ENCODE results near the gene MFSD6. TPM values are rescaled to one million over a fixed set of nuclear protein-coding genes. Genes with fewer than 3 reads are reported as not detected.
"Not testable (repeated sequence)": the region's sequence is repeated elsewhere in the genome, so short reads cannot be mapped to it uniquely, and the experiment has no call there.

MFSD6 gene
- total RNA-seq, 2 donors from 2014 or later: 18.8 to 37.5 TPM

GRCh38 chr2:190418727-190419126 lies 10.6 kb downstream of the MFSD6 start:
- Mint-ChIP-seq H3K27ac (peak overlapping the region in 1 of 2 donors; percentile 74), H3K9me3 (no peaks in the 10 kb centered on the region), H3K36me3 (peaks cover 5 to 23% of the 10 kb centered on the region in 2 donors)
- ATAC-seq: no peak
- DNase-seq (ENCODE audit: low spot score in 2 of 2): no peak

DNA sequence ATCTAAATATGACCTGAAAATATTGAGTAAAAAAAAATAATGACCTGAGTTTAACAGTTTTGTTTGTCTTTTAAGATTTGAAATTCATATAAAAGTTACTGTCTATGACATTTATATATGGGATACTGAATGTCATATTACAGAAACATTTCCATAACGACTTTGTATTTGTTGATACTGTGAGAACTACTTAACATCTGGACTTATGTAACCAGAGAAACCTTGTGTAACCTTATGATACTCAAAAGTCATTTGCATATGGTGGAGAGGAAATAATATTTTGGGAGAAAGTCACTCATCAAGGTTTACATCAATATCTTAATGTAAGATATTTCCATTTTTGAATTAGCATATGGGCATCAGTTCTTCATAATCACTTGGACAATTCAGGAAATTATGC lies 12.6 kb downstream of the MFSD6 start:
- peaks cover 5 to 30% of the 10 kb centered on the region in 2 donors for H3K36me3 Mint-ChIP-seq
- ATAC-seq (no peak), DNase-seq (ENCODE audit: low spot score in 2 of 2) (no peak)
- no peak overlapping the region for H3K27ac Mint-ChIP-seq
- H3K9me3 Mint-ChIP-seq: no peaks in the 10 kb centered on the region

GRCh38 chr2:190425221-190425866 lies 17.2 kb downstream of the MFSD6 start:
- peaks cover 15 to 38% of the 10 kb centered on the region in 2 donors for H3K36me3 Mint-ChIP-seq
- peaks cover 3 to 4% of the 10 kb centered on the region in 2 donors for H3K9me3 Mint-ChIP-seq
- peak overlapping the region in 1 of 2 donors; percentile 71 for H3K27ac Mint-ChIP-seq
- no peak for DNase-seq (ENCODE audit: low spot score in 2 of 2)
- ATAC-seq: no peak

GRCh38 chr2:190425883-190426658 lies 17.9 kb downstream of the MFSD6 start:
- Mint-ChIP-seq H3K27ac (peak overlapping the region in 1 of 2 donors; percentile 71), H3K36me3 (peaks cover 15 to 38% of the 10 kb centered on the region in 2 donors), H3K9me3 (peaks cover 3 to 4% of the 10 kb centered on the region in 2 donors)
- no peak for DNase-seq (ENCODE audit: low spot score in 2 of 2)
- ATAC-seq: no peak

DNA sequence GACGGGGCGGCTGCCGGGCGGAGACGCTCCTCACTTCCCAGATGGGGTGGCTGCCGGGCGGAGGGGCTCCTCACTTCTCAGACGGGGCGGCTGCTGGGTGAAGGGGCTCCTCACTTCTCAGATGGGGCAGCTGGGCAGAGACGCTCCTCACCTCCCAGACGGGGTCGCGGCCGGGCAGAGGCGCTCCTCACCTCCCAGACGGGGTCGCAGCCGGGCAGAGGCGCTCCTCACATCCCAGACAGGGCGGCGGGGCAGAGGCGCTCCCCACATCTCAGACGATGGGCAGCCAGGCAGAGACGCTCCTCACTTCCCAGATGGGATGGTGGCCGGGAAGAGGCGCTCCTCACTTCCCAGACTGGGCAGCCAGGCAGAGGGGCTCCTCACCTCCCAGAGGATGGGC lies 22.7 kb downstream of the MFSD6 start:
- not testable (repeated sequence) for ATAC-seq; DNase-seq (ENCODE audit: low spot score in 2 of 2); H3K27ac Mint-ChIP-seq; H3K9me3 Mint-ChIP-seq
- peaks cover 15 to 42% of the 10 kb centered on the region in 2 donors for H3K36me3 Mint-ChIP-seq

- DNase-seq (ENCODE audit: low spot score in 2 of 2) (no peak), ATAC-seq (peak; percentile 33 to 67)
- peaks cover 18 to 42% of the 10 kb centered on the region in 2 donors for H3K36me3 Mint-ChIP-seq
- peaks cover 3 to 4% of the 10 kb centered on the region in 2 donors for H3K9me3 Mint-ChIP-seq
- H3K27ac Mint-ChIP-seq: peak overlapping the region in 1 of 2 donors; percentile 58
Measured at GRCh38 chr2:190431907-190432306, 23.8 kb downstream of the MFSD6 start.

DNA sequence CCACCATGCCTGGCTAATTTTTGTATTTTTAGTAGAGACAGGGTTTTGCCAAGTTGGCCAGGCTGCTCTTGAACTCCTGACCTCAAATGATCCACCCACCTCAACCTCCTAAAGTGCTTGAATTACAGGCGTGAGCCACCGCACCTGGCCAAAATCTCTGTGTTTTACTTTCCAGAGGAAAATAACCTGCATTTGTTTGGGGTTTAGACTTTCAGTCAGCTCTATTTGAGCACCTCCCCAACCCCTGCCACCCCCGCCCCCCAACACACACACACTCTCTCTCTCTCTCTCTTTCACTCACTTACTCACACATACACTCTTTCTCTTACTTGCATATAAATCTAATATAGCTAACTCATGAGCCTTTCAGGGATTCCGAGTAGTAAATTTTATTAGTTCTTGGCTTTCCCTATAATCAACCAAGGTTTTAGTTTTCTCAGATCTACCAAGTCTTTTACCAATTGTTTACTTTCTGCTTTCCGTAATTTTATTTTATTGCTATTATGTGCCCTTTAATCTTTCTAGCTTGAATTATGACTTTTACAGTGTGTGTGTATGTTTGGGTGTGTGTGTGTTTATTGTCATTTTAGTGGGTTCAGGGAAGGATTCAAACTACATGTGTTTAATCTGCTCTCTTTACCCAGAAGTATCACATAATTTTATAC lies 24.5 kb downstream of the MFSD6 start:
- H3K36me3 Mint-ChIP-seq: peaks cover 17 to 42% of the 10 kb centered on the region in 2 donors
- peak in 1 of 2 donors; percentile 28 for ATAC-seq
- peaks cover 3 to 4% of the 10 kb centered on the region in 2 donors for H3K9me3 Mint-ChIP-seq
- DNase-seq (ENCODE audit: low spot score in 2 of 2): no peak
- H3K27ac Mint-ChIP-seq: peak overlapping the region in 1 of 2 donors; percentile 3

GRCh38 chr2:190435031-190435670 lies 27.0 kb downstream of the MFSD6 start:
- DNase-seq (ENCODE audit: low spot score in 2 of 2): no peak
- Mint-ChIP-seq H3K9me3 (no peaks in the 10 kb centered on the region), H3K36me3 (peaks cover 17 to 51% of the 10 kb centered on the region in 2 donors), H3K27ac (peak overlapping the region in 1 of 2 donors; percentile 62)
- no peak for ATAC-seq

DNA sequence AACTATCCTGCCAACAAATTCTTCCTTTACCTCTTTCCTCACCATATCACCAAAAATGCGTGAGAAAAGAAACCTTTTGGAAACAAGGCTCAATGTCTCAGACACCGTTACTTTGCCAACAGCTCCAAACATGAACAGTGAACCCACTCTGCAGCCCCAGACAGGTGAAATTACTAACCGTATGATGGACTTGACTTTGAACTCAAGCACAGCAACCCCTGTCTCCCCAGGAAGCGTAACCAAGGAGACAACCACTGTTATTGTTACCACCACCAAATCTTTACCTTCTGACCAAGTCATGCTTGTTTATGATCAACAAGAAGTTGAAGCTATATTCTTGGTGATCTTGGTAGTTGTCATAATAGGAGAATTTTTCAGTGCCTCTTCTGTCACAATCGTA lies 28.4 kb downstream of the MFSD6 start:
- no peak overlapping the region for H3K27ac Mint-ChIP-seq
- ATAC-seq: peak in 1 of 2 donors; percentile 69
- no peak for DNase-seq (ENCODE audit: low spot score in 2 of 2)
- H3K36me3 Mint-ChIP-seq: peaks cover 17 to 49% of the 10 kb centered on the region in 2 donors
- H3K9me3 Mint-ChIP-seq: no peaks in the 10 kb centered on the region

DNA sequence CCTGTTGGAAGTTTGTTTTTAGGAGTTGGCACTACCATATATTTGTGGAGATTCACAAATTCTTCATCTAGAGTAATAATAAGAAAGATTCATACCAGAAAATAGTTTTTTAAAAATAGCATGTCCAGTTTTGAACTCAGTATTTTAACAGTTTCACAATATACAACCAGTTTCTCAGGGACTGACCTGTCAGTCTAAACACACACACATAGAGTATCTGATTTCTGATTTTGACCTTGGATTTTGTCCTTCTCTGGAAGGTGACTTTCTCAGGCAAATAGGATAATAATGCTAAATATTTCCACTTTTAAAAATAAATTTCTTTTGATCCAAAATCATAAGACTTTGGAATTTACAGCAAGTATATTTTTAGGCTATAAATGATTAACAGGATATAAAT lies 32.0 kb downstream of the MFSD6 start:
- peaks cover 17 to 53% of the 10 kb centered on the region in 2 donors for H3K36me3 Mint-ChIP-seq
- no peaks in the 10 kb centered on the region for H3K9me3 Mint-ChIP-seq
- H3K27ac Mint-ChIP-seq: no peak overlapping the region
- ATAC-seq (no peak), DNase-seq (ENCODE audit: low spot score in 2 of 2) (no peak)

GRCh38 chr2:190441564-190441963 lies 33.4 kb downstream of the MFSD6 start:
- peak overlapping the region; percentile 24 to 75 for H3K27ac Mint-ChIP-seq
- H3K9me3 Mint-ChIP-seq: no peaks in the 10 kb centered on the region
- no peak for ATAC-seq
- no peak for DNase-seq (ENCODE audit: low spot score in 2 of 2)
- peaks cover 6 to 45% of the 10 kb centered on the region in 2 donors for H3K36me3 Mint-ChIP-seq

- ATAC-seq: no peak
- no peak overlapping the region for H3K27ac Mint-ChIP-seq
- DNase-seq (ENCODE audit: low spot score in 2 of 2): no peak
- H3K36me3 Mint-ChIP-seq: peaks cover 0 to 32% of the 10 kb centered on the region in 2 donors
- H3K9me3 Mint-ChIP-seq: peaks cover 0 to 2% of the 10 kb centered on the region in 2 donors
Measured at GRCh38 chr2:190443055-190443454, 34.9 kb downstream of the MFSD6 start.

GRCh38 chr2:190443778-190444481 lies 35.8 kb downstream of the MFSD6 start:
- Mint-ChIP-seq H3K36me3 (peaks cover 0 to 25% of the 10 kb centered on the region in 2 donors), H3K9me3 (peaks cover 0 to 6% of the 10 kb centered on the region in 2 donors), H3K27ac (no peak overlapping the region)
- no peak for ATAC-seq
- no peak for DNase-seq (ENCODE audit: low spot score in 2 of 2)

GRCh38 chr2:190444976-190445375 lies 36.8 kb downstream of the MFSD6 start:
- DNase-seq (ENCODE audit: low spot score in 2 of 2) (no peak), ATAC-seq (no peak)
- Mint-ChIP-seq H3K9me3 (peaks cover 0 to 6% of the 10 kb centered on the region in 2 donors), H3K36me3 (peaks cover 0 to 20% of the 10 kb centered on the region in 2 donors), H3K27ac (peak overlapping the region in 1 of 2 donors; percentile 26)

DNA sequence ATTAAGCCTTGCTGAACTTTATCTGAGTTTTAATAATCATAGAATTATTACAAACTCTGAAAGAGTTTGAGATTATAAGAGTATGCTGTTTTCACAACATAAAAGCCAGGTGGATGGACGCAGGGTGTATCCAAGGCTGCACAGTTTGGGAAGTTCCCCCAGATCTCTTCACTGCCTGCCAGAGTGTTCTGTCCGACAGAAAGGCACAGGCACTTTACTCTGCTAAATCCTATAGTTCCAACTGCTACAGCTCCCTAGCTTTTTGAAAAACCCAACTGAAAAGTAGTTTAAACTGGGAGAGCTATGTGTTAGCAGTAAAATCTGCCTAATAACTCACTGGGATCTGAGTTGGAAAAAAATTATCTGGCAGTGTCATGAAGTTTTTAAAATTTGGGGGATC lies 38.0 kb downstream of the MFSD6 start:
- peaks cover 0 to 6% of the 10 kb centered on the region in 2 donors for H3K9me3 Mint-ChIP-seq
- H3K36me3 Mint-ChIP-seq: peaks cover 0 to 19% of the 10 kb centered on the region in 2 donors
- no peak overlapping the region for H3K27ac Mint-ChIP-seq
- DNase-seq (ENCODE audit: low spot score in 2 of 2) (no peak), ATAC-seq (no peak)
